HFFc6 (cell line): ENCODE measurements around the gene ZNF580. TPM values are rescaled to one million over a fixed set of nuclear protein-coding genes. Genes with fewer than 3 reads are reported as not detected.

Source experiments
- DNase-seq: peaks from one replicate; pipeline ENCODE4 v3.0.0-alpha.2; 2018
- H3K27ac Mint-ChIP-seq: 2 replicates; pipeline ENCODE4 v1.8.0; 2020; ENCODE audit warnings: mild to moderate bottlenecking, mixed read lengths
- H3K27me3 Mint-ChIP-seq: 2 replicates; pipeline ENCODE4 v1.8.0; 2021; ENCODE audit warnings: mild to moderate bottlenecking, moderate library complexity, mixed read lengths; ENCODE audit not compliant: insufficient read depth
- H3K36me3 Mint-ChIP-seq: 2 replicates; pipeline ENCODE4 v1.8.0; 2021; ENCODE audit warnings: low read depth, mixed read lengths
- H3K4me1 Mint-ChIP-seq: 2 replicates; pipeline ENCODE4 v1.8.0; 2020; ENCODE audit warnings: low read depth, mixed read lengths
- H3K4me3 Mint-ChIP-seq: 2 replicates; pipeline ENCODE4 v1.8.0; 2020; ENCODE audit warnings: mild to moderate bottlenecking, moderate library complexity, mixed read lengths
- H3K9me3 Mint-ChIP-seq: 2 replicates; pipeline ENCODE4 v1.8.0; 2020; ENCODE audit warnings: mild to moderate bottlenecking, mixed read lengths
- CTCF ChIP-seq: fragments of 200-600 bp; sonication (generic); IDR thresholded peaks from 2 replicates; pipeline ENCODE4 v1.5.0; 2021; ENCODE audit warnings: antibody characterized with exemption, mild to moderate bottlenecking
- total RNA-seq, 6 experiments: library from RNA; stranded (reverse); fragmentation: NEBNext Ultra II Directional; extraction: Animal tissue kit (Norgen Biotek cat#: 25700); gene quantifications; 2 replicates in 1 of 6; 3 replicates in 5 of 6; pipeline ENCODE4 v1.2.3, GENCODE V29; 2021

ZNF580 gene
- total RNA-seq, 6 experiments from 2014 or later: 51.0 to 60.5 (median 57.7) TPM

- no peak for DNase-seq
- Mint-ChIP-seq H3K36me3 (peaks cover 16% of the 10 kb centered on the region), H3K4me3 (no peak overlapping the region), H3K27ac (no peak overlapping the region), H3K4me1 (peaks cover 7% of the 10 kb centered on the region), H3K27me3 (peaks cover 4% of the 10 kb centered on the region), H3K9me3 (no peaks in the 10 kb centered on the region)
- no peak for TF ChIP-seq CTCF
Observed at GRCh38 chr19:55663846-55664536, 23.2 kb downstream of the ZNF580 start.

- Mint-ChIP-seq H3K27me3 (peaks cover 4% of the 10 kb centered on the region), H3K27ac (no peak overlapping the region), H3K9me3 (no peaks in the 10 kb centered on the region), H3K4me1 (peaks cover 12% of the 10 kb centered on the region), H3K36me3 (peaks cover 16% of the 10 kb centered on the region), H3K4me3 (no peak overlapping the region)
- DNase-seq: no peak
- TF ChIP-seq CTCF: no peak
Observed at GRCh38 chr19:55666343-55667005, 25.7 kb downstream of the ZNF580 start.

GRCh38 chr19:55667006-55667381 lies 26.2 kb downstream of the ZNF580 start:
- no peak overlapping the region for H3K4me3 Mint-ChIP-seq
- peaks cover 12% of the 10 kb centered on the region for H3K36me3 Mint-ChIP-seq
- DNase-seq: no peak
- TF ChIP-seq CTCF: no peak
- H3K27ac Mint-ChIP-seq: no peak overlapping the region
- peaks cover 18% of the 10 kb centered on the region for H3K4me1 Mint-ChIP-seq
- H3K27me3 Mint-ChIP-seq: peaks cover 2% of the 10 kb centered on the region
- H3K9me3 Mint-ChIP-seq: no peaks in the 10 kb centered on the region

DNA sequence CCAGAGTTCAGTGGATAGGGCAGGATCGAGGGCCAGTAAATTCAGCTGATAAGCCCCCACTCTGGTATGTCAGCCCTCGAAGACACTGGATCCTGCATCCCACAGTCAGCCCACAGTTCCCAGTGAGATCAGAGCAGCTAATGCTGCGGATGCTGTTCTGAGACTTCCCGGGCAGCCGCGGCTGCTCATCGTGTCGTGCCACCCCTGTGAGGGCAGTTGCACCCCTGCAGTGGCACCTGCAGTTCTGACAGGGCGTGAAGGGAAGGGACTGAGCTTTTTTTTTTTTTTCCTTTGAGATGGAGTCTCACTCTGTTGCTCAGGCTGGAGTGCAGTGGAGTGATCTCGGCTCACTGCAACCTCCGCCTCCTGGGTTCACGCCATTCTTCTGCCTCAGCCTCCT lies 26.7 kb downstream of the ZNF580 start:
- TF ChIP-seq CTCF: no peak
- no peak for DNase-seq
- Mint-ChIP-seq H3K36me3 (peaks cover 14% of the 10 kb centered on the region), H3K27ac (no peak overlapping the region), H3K9me3 (no peaks in the 10 kb centered on the region), H3K4me1 (peaks cover 23% of the 10 kb centered on the region), H3K4me3 (no peak overlapping the region), H3K27me3 (peaks cover 1% of the 10 kb centered on the region)

DNA sequence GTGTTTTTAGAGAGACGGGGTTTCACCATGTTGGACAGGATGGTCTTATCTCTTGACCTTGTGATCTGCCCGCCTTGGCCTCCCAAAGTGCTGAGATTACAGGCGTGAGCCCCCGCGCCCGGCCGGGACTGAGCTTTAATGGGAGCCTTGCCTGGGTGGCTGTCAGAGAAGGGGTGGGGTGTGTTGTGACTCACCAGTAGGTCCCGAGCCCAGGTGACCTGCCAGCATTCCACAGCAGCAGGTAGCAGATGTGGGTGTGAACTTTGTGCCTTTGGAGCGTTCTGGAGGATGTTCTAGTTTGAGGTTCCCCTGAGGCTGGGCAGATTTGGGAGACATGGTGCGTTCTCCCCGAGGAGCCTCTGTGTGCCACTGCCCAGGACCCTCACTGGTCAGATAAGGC lies 27.2 kb downstream of the ZNF580 start:
- H3K27me3 Mint-ChIP-seq: peaks cover 1% of the 10 kb centered on the region
- H3K4me3 Mint-ChIP-seq: no peak overlapping the region
- H3K9me3 Mint-ChIP-seq: no peaks in the 10 kb centered on the region
- DNase-seq: no peak
- H3K27ac Mint-ChIP-seq: no peak overlapping the region
- H3K36me3 Mint-ChIP-seq: peaks cover 10% of the 10 kb centered on the region
- TF ChIP-seq CTCF: no peak
- H3K4me1 Mint-ChIP-seq: peaks cover 25% of the 10 kb centered on the region
